Fibroblast of the aortic adventitia (primary cell): ENCODE measurements around the gene TMED1. TPM values are rescaled to one million over a fixed set of nuclear protein-coding genes. Genes with fewer than 3 reads are reported as not detected.
"Not testable (repeated sequence)": the region's sequence is repeated elsewhere in the genome, so short reads cannot be mapped to it uniquely, and the experiment has no call there.

Experiments used
- DNase-seq: peaks from one replicate; pipeline ENCODE4 v3.0.0-alpha.2; 2010; ENCODE audit warnings: low read depth
- H3K4me3 ChIP-seq: 2 replicates; pipeline ENCODE4 v1.5.1; 2011; ENCODE audit warnings: low read depth, mild to moderate bottlenecking, control low read depth, low read length, moderate library complexity
- total RNA-seq: library from RNA; depleted of rRNA; stranded (reverse); fragments of >200 nt; gene quantifications from 2 replicates; pipeline ENCODE4 v1.2.3, GENCODE V29; 2012; ENCODE audit warnings: low replicate concordance
- TF ChIP-seq, protein P1 (sequence below): IDR thresholded peaks from 2 replicates; pipeline ENCODE4 v1.5.1; 2011; ENCODE audit warnings: mild to moderate bottlenecking, low read length, control low read depth, inconsistent platforms; ENCODE audit not compliant: insufficient read depth

Gene TMED1
- total RNA-seq, 1 donor: 30.2 TPM

DNA sequence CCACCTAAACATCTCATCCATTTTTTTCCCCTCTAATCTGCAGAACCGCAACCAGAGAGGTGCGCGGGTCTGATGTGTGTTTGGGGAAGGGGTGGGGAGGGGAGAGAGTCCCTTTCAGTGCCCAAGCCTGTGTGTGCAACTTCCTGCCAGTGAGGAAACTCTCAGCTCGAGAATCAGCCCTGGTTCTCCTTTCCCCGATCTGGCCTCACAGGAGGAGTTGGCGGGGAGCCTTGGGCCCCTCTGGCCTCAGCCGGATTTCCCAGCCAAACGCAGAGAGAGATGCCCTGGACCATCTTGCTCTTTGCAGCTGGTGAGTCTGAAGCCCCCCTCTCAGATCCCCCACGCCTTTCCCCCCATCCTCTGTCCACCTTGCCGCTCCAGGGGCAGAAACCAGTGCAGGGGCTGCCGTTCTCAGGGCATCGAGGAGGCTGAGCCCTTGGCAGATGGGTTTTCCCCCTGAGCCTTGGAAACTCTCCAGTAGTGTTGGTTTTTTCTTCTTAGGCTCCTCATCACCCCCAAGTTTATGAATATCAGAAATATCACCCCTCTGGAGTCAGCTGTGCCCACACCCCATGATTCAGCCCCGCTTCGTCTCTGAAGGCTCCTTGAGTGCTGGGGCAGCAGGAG is 12.3 kb upstream of the TMED1 start, which contains the start of gene C19orf38:
Gene C19orf38, plus strand, starts transcription at position 186 of the 627 bp plus-strand sequence. Its CDS starts 94 bp downstream, at position 280.
- TF ChIP-seq, protein P1, sequence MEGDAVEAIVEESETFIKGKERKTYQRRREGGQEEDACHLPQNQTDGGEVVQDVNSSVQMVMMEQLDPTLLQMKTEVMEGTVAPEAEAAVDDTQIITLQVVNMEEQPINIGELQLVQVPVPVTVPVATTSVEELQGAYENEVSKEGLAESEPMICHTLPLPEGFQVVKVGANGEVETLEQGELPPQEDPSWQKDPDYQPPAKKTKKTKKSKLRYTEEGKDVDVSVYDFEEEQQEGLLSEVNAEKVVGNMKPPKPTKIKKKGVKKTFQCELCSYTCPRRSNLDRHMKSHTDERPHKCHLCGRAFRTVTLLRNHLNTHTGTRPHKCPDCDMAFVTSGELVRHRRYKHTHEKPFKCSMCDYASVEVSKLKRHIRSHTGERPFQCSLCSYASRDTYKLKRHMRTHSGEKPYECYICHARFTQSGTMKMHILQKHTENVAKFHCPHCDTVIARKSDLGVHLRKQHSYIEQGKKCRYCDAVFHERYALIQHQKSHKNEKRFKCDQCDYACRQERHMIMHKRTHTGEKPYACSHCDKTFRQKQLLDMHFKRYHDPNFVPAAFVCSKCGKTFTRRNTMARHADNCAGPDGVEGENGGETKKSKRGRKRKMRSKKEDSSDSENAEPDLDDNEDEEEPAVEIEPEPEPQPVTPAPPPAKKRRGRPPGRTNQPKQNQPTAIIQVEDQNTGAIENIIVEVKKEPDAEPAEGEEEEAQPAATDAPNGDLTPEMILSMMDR: no peak
- no peak for DNase-seq
- no peak within 1 kb of the TSS for H3K4me3 ChIP-seq

DNA sequence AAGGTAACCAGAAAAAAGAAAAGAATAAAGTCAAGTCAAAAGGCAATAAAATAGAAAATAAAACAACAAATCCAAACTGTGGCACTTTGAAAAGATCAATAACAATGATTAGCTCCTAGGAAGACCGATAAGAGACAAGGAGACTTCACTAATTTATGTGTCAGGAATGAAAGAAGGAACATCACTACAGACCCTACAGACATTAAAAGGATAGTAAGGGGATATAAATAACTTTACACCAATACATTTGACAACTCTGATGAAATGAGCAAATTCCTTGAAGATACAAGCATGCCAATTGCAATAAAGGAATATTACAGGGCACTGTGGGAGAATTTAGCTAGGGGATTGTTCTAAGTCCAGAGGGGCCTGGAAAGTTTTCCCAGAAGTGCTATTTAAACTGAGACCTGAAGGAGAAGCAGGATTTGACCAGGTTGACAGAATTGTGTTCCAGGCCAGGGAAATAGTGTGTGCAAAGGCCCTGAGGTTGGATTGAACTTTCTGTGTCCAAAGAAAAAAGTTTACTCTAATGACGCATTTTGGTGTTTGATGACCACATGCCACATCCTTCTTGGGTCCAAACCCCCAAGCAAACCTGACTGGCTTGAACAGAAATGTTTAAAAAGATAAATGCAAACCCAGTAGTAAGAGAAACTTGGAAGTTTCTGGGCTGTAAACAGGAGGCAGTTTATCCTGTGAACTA is 10.6 kb upstream of the TMED1 start:
- TF ChIP-seq, protein P1: no peak
- no peak overlapping the region for H3K4me3 ChIP-seq
- DNase-seq: no peak

DNA sequence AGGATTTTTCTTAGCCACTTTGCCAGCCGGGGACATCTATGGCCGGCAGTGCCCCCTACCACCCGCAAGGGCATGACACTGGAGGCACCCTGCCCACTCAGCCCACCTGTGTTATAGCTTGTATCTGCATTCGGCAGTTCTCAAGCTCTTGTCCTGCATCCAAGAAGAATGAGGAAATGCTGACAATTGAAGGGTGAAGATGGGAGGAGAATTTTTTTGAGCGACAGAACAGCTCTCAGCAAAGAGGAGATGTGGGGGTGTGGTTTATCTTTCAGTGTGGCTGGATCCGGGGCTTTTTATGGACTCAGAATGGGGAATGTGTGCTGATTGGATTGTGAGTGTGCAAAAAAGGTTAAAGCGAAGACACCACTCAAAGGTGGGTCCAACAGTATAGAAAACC is 6.8 kb upstream of the TMED1 start:
- no peak for DNase-seq
- no peak overlapping the region for H3K4me3 ChIP-seq
- TF ChIP-seq, protein P1: no peak

DNA sequence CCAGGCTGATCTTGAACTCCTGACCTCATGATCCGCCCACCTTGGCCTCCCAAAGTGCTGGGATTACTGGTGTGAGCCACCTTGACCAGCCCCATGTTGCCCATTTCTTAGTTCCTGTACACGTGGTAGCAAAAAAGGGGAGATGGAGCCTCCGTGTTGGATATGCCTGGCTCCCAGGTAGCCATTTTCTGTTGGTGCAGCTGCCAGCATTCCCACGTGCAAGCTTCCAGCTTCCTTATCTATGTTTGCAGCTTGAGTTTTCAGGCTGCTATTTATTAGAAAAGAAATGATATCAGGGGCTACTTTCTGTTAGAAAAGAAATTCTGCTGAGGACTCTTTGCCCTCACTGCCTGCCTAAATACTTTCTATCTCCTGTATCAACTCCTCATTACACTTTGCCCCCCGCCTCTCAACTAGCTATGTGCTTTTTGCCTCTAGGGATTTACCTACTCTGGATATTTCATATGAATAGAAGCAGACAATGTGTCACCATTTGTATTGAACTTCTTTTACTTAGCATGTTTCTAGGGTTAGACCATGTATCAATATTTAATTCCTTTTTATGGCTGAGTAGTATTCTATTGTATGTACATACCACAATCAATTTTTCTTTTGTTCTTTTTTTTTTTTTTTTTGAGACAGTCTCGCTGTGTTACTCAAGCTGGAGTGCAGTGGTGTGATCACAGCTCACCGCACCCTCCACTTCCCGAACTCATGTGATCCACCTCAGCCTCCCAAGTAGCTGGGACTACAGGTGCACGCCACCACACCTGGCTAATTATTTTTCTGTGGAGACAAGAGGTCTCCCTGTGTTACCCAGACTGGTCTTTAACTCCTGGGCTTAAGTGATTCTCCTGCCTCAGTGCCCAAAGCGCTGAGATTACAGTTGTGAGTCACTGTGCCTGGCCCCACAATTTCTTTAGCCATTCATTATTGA is 3.4 kb upstream of the TMED1 start:
- no peak overlapping the region for H3K4me3 ChIP-seq
- TF ChIP-seq, protein P1: no peak
- no peak for DNase-seq

DNA sequence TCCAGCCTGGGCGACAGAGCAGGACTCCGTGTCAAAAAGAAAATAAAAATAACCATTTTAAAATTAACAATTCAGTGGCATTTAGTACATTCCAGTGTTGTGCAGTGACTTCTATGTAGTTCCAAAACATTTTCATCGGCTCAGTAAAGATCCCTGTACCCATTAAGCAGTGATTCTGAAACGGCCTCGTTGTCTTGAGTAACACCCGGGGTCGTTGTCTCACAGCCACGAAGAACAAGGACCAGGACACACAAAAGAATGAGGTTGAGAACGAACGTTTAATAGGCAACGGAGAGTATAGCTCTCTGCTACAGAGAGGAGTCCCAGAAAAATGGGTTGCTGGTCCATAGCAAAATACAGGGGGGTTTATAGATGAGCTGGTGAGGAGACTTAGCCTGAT is 2.4 kb upstream of the TMED1 start:
- DNase-seq: no peak
- TF ChIP-seq, protein P1: no peak
- H3K4me3 ChIP-seq: no peak overlapping the region

DNA sequence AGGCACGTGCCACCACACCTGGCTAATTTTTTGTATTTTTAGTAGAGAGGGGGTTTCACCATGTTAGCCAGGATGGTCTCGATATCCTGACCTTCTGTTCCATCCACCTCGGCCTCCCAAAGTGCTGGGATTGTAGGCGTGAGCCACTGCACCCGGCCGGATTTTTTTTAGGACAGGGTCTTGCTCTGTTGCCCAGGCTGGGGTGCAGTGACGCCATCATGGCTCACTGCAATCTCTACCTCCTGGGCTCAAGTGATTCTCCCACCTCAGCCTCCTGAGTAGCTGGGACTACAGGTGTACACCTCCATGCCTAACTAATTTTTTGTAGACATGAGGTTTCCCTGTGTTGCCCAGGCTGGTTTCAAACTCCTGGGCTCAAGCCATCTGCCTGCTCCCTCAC is 1.6 kb upstream of the TMED1 start:
- not testable (repeated sequence) for H3K4me3 ChIP-seq, DNase-seq
